SIG-M5 treated with dmso at 0.1 percent for 504 hours (cell line): ENCODE data around the gene ACAP2.
"Not testable (repeated sequence)": the region's sequence is repeated elsewhere in the genome, so short reads cannot be mapped to it uniquely, and the experiment has no call there.

Experiments used
- DNase-seq: peaks from one replicate; lab custom pipeline; 2025; ENCODE audit not compliant: unreplicated experiment; lab: John Stamatoyannopoulos, UW

Gene ACAP2

DNA sequence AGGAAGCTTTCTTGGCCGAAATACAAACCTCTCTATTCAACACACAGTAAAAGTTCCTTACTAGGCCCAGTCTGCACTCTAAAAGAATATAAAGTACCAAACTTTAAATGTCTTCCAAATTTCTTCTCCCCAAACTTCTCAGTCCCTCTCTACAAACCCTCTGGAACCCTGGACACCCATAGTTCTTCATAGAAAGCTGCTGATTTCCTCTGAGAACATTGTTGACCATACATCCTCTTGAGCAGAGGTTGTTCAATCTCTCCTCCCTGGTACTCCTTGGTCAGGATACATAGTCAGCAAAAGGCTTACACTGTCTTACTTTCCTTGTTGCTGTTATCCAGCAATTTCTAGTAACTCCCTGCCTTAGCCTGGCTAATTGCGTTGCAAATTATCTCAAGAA lies 3.1 kb upstream of the ACAP2 start:
- no peak for DNase-seq

DNA sequence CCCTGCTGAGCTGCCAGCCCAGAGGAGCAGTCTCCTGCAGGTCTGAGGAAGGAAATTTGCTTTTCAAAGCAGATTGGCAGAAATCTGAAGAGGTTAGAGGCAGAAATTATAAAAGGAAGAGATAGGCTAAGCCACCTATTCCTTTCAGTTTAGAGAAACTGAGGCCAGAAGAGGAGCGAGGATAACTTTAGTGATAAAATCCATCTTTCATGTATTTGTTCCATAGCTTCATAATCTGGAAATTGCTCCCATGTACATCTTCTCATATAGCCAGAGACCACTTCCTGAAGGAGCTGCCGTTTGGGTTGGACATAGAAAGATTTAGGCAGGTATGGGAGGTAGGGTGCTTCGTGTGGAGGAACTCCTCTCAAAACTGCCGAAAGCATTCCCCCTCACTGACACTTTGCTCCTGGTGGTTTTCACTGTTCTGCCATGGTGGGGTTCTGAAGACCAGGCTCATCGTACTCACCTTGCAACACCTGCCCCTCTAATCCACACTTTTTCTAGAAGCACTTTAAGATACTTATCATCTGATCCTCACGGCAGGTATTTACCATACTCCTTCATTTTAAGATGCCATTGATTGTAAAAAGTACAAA lies 670 bp upstream of the ACAP2 start:
- DNase-seq: no peak

DNA sequence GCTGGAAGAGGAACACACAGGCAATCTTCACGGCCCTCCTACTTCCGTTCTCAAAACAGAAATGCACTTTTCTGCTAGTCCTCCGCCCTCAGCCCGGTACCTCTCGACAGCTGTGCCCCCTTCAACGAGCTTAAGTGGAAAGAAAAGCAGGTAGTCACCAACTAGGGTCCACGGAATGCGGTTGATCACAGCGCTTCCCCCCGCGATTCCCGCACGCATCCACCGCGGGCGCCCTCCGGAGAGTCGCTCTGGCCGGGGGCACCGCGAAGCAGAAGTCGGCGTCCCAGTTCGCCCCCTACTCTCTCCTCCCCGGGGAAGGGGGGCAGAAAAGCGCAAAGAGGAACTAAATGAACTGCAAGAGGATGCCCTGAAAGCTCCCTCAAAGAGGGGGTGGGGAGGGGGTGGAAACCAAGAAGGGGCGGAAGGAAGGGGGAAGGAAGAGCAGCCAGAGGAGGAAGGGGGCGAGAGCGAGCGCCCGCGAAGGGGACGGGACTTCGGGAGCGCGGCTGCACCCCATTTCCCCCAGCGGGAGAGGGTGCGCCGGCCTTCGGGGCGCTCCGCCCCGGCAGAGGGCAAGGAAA lies 738 bp downstream of the ACAP2 start:
- peak; percentile 92 for DNase-seq

DNA sequence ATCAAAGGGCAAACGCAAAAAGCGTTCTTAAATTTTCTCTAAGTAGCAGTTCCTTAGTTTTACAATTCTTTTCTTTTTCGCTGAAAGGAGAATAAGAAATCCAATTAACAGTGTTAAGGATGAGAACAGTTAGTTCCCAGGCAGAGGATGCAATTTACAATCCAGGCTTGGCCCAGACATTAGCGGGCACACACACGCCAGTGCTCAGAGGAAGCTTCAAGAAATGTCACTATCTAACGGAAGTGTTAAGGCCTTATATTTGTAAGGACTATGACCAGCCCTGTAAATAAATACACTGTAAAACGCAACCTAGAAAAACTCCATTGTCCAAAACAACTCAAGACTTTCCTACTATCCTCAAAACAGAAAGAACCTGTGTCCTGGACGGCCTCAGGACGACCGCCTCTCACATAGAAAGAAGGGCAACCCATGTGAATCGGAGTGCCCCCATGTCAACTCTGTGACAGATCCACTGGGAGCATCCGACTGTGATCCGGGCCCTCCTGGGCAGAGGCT lies 1.3 kb downstream of the ACAP2 start:
- DNase-seq: no peak

DNA sequence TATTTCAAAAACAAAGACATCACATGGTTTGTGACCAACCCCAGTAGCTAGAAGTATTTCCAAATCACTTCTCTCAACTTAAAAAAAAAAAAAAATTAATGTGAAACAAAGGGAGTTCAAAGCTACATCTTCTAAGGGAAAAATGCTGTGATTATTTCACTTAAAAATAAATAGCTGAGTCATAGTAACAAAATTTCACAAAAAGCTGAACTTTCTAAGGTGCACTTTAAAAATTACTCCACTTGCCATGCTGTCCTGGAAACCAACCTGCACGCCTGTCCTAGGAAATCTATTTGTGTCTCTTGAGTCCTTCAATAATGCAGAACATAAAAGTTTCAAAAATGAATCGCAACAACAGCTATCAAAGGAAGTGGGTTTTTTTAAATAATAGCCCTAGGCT lies 1.8 kb downstream of the ACAP2 start:
- DNase-seq: no peak

DNA sequence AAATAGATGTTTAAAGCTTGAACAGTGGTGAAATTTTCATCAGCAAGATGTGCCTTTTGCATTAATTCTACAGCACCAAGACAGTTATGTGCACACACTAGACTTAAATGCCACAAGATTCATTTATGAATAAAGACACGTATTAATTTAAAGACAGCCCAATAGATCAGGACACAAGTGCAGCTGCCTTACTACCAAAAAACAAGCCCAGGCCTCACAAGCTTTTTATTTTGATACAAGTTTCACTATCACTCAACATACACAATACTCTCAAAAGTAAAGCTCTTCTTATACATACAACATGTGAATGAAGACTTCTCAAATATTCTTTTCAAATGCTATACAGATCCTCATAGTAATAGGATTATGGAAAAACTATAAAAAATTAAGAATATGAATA lies 2.4 kb downstream of the ACAP2 start:
- no peak for DNase-seq

DNA sequence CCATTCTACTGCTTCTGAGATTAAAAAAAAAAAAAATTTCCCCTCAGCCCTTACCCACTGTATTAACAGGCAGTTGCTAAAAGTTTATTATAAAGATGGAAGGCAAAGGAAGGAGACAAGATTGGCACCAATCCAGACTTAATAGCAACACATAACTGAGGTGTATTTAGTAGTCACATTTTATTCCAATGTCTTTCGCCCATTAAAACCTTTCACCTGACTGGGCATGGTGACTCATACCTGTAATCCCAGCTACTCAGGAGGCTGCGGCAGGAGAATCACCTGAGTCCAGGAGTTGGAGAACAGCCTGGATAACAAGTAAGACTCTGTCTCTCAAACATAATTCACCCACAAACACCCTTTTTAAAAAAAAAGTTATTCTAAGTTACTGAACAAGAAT lies 4.4 kb downstream of the ACAP2 start:
- DNase-seq: no peak

DNA sequence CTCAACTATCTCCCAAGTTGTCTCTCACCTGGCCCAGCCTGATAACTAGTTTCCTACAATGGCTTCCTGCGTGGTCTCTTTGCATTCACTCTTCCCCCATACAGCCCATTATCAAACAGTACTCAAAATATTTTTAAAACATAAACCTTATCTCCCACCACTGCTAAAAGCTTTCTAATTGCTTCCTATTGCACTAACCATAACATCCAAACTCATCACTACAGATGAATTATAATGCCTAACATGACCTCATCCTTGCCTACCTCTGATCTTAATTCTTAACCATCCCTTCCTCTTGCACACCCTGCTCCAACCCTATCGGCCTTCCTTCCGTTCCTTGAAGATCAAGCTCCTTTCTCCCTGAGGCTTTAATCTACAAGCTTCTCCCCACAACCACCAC lies 17.0 kb downstream of the ACAP2 start:
- no peak for DNase-seq

DNA sequence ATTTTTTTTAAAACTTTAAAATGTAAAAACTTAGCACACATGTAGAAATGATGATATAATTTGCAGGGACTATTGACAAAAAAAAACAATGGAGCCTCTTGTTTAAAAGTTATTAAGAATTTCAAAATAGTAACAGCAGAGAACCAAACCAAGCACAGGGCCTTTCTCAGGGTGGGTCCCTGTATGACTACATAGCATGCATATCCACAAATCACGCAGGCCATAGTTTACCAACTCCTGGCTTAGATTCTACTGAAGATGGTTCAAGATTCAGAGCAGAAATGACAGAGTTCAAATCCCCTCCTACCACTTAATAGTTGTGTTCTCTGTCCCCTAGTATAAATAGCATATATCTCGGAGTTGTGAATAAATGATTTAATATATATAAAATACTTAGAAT lies 19.0 kb downstream of the ACAP2 start:
- DNase-seq: no peak

DNA sequence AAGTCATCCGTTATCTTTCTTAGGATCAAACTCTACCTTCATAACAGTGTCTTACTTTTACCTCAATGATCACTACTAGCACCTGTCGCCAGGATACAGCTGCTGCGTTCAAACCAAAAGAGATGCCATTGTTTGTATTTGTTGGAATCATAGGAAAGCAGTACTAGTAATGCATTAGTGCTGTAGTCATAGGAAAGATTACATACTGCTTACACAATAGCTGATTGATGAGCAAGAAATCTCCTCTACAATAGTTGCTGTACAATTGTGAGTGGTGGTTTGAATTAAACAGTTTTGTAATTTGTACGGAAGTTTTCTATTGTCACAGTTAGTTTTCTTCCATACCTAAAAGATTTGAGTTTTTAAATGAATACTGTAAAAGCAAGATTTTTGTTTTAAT lies 21.4 kb downstream of the ACAP2 start:
- no peak for DNase-seq

DNA sequence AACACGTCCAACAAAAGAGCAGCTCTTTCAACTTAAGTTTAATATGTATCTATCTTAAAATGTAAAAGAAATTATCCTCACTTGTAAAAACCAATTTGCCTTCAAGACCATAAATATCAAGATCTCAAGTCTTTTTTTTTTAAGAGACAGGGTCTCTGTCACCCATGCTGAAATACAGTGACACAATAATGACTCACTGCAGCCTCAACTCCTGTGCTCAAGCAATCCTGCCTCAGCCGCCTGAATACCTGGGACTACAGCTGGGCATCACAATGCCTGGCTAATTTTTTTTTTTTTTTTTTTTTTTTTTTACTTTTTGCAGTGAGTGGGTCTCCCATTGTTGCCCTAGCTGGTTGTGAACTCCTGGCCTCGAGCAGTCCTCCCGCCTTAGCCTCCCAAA lies 26.0 kb downstream of the ACAP2 start:
- no peak for DNase-seq

DNA sequence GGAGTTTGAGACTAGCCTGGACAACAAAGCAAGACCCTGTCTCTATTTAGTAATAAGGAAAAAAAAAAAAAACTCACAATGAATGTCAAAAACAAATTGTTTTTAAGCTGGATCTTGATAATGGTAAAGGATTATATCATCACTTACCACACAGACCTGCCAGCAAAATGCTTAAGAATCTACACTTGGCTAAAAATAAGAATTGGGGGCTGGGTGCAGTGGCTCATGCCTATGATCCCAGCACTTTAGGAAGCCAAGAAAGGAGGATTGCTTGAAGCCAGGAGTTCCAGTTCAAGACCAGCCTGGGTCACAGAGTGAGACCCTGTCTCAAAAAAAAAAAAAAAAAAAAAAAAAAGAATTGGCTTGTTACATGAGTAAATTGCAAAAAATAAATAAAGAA lies 31.0 kb downstream of the ACAP2 start:
- no peak for DNase-seq

DNA sequence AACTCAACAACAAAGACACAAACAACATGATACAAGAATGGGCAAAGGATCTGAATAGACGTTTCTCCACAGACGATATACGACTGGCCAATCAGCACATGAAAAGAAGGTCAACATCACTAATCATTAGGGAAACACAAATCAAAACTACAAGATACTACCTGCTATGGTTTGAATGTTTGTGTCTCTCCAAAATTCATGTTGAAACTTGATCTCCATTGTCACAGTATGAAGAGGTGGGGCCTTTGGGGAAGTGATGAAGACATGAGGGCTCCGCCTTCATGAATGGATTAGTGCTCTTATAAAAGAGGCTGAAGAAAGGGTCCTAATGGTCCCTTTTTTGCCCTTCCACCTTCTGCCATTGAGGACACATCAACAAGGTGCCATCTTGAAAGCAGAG lies 32.3 kb downstream of the ACAP2 start:
- no peak for DNase-seq

DNA sequence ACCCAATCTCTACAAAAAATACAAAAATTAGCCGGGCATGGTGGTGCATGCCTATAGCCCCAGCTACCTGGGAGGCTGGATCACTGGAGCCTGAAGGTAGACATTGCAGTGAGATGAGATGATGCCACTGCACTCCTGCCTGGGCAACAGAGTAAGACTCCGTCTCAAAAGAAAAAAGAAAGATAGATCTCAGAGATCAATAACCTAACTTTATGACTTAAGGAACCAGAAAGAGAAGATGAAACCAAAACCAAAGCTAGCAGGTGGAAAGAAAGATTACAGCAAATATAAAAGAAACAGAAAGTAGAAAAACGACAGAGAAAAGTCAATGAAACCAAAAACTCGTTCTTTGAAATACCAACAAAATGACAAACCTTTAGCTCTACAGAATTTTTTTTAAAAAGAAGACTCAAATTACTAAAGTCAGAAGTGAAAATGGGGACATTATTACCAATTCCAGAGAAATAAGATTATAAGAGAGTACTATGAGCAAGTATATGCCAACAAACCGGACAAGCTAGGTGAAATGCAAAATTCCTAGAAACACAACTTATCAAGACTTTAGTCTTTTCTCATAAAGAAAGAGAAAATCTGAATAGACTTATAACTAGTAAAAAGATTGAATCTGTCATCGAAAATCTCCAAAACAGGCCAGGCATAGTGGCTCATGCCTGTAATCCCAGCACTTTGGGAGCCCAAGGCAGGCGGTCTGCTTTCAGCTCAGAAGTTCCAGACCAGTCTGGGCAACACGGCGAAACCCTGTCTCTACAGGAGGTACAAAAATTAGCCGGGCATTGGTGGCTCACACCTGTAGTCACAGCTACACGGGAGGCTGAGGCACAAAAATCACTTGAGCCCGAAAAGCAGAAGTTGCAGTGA lies 35.0 kb downstream of the ACAP2 start:
- no peak for DNase-seq

DNA sequence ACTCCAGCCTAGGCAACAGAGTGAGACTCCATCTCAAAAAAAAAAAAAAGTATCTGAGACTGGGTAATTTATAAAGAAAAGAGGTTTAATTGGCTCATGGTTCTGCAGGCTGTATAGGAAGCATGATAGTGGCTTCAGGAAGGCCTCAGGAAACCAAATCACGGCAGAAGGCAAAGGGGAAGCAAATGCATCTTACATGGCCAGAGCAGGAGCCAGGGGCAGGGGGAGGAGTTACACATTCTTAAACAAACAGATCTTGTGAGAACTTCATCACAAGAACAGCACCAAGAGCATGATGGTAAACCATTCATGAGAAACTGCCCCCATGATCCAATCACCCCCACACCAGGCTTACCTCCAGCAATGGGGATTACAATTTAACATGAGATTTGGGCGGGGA lies 37.2 kb downstream of the ACAP2 start:
- DNase-seq: no peak

DNA sequence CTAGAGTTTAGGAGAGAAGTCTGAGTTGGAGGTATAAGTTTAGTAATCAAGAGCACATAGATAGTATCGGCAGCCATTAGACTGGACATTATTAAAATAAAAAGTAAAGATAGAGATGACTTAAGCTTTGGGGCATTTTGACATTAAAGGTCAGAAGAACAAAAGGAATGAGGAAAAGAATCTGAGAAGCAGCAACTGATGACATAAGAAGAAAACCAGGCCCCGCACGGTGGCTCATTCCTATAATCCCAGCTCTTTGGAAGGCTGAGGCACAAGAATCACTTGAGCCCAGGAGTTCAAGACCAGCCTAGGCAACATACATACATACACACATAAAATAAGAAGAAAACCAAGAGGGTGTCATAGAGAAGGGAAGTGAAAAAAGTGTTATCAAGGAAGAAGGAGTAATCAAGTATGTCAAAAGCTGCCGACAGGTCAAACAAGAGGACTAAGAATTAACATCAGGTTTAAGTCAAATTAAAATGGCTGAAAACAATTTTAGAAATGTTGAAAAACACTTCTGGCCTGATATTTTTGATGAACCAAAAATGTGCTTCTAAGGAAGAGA lies 38.9 kb downstream of the ACAP2 start:
- DNase-seq: no peak

DNA sequence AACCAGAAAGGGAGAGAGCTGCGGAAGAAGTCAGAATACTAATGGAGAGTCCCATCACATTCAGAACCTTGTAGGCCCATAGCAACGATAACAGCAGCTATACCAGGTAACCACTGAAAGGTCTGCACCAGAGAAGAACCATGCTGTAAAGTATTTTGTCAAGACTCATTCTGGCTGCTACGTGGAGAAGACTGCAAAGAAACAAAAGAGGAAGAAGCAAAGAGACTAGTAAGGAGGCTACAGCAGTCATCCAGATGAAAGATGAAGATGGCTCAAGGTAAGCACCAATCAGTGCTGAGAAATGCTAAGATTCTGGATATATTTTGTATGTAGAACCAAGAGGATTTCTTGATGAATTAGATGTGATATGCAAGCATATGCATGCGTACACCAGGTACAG lies 39.6 kb downstream of the ACAP2 start:
- DNase-seq: no peak

DNA sequence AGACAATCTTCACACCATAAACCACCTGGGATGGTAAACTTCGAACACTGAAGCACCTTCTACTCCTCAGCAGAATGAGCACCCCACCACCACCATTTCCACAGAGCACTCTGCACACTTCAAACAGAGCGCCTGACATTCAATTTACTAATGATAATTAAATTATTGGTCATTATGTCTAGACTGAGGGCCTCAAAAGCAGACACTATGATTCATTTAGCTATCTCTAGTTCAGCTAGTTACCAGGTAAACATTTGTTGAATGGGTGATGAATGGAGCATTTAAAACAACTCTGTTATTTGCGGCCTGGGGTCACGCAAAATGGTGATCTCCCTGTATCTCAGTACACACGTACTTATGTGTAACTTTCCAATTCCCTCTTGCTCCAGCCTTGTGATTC lies 40.9 kb downstream of the ACAP2 start:
- DNase-seq: no peak

DNA sequence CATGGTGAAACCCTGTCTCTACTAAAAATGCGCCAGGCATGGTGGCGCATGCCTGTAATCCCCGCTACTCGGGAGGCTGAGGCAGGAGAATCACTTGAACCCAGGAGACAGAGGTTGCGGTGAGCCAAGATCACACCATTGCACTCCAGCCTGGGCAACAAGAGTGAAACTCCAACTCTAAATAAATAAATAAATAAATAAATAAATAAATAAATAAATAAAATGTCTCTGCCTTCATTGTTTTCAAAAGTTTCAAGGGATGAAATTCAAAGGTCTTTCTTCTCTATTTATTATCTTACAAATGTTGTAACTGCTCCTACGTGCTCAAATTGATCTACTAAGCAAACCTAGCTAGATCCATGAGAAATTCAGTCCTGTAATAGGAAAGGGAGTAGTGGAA lies 44.4 kb downstream of the ACAP2 start:
- DNase-seq: not testable (repeated sequence)

DNA sequence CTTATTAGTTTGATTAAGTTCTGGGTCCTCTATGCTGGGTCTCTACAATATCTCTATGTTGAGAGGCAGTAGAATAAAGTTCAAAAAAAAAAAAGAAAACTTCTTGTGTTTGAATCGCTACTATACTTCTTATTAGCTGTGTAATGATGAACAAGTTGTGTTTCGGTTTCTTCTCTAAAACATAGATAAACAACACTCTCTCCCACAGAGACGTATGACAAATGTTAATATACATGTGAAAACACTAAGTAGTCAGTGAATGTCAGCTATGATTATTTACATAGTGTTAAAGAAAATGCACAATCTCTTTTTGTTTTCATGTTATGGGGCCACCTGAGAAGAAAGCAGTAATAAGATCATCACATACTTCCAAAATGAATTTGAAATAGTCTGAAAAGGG lies 45.3 kb downstream of the ACAP2 start:
- DNase-seq: no peak

DNA sequence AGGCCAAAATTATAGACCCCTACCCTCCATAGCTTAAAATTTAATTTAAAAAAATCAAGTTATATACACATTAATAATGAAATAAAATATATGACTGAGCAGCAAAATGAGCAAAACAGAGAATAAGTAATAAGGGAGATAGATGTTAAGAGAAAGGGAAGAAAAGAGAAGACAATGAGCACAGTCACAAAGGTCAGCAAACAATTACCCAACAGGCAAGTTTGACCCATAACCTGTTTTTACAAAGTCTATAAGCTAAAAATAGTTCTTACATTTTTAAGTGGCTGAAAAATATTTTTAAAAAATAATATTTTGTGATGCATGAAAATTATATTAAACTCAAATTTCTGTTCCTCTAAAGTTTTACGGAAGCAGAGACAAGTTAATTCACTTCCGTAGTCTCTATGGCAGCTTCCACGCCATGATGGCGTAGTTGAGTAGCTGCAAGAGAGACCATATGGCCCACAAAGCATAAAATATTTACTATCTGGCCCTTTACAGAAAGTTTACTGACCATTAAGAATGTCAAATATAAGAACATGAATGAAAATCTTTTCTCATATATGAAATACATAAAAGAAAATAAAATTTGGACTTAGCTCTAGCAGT lies 47.5 kb downstream of the ACAP2 start:
- no peak for DNase-seq

DNA sequence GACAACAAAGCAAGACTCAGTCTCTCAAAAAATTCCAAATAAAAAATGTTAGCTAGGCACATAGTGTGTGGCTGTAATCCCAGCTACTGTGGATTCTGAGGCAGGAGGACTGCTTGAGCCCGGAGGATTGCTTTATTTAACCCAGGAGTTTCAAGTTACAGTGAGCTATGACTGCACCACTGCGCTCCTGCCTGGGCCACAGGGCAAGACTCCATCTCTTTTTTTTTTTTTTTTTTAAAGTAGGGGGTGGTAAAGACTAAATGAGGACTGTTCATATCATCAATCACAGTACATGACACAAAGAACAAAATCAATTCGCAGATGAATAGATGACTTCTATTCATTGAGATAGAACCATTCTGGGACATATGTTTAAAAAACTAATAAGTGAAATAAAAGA lies 48.1 kb downstream of the ACAP2 start:
- DNase-seq: no peak
